GM12878 (cell line): ENCODE data around the gene HES2. TPM values are rescaled to one million over a fixed set of nuclear protein-coding genes. Genes with fewer than 3 reads are reported as not detected.

Experiments used
- ATAC-seq: fragments of 200-7000 bp; cut with Tn5 transposase; 3 replicates; pipeline ENCODE4 v1.9.1; 2020; ENCODE audit warnings: mild to moderate bottlenecking, moderate library complexity
- BruUV-seq: library from RNA; stranded (reverse); fragments of 400-500 nt; replicated peaks from 2 replicates; lab custom pipeline; 2021; lab: Mats Ljungman, UMichigan
- CTCF ChIA-PET: fragments of 300-600 bp; sonication (Branson Sonifier 250); formaldehyde crosslinking; extraction: SDS; loops from one replicate; lab custom pipeline; 2021; ENCODE audit warnings: inconsistent platforms; lab: Yijun Ruan, JAX
- POLR2A ChIA-PET: fragments of 350-600 bp; formaldehyde crosslinking; extraction: SDS; loops from one replicate; lab custom pipeline; 2021; ENCODE audit warnings: inconsistent platforms; lab: Charles Lee
- RAD21 ChIA-PET: fragments of 300-600 bp; sonication (Branson Sonifier 250); formaldehyde crosslinking; loops from one replicate; lab custom pipeline; 2023; ENCODE audit warnings: antibody characterized with exemption; ENCODE audit not compliant: unreplicated experiment; lab: Charles Lee
- SMC1A ChIA-PET: fragments of 300-600 bp; sonication (Branson Sonifier 250); formaldehyde crosslinking; loops from one replicate; lab custom pipeline; 2023; ENCODE audit not compliant: unreplicated experiment, uncharacterized antibody; lab: Charles Lee
- DNase-seq: peaks from one replicate; pipeline ENCODE4 v3.0.0-alpha.2; 2011; ENCODE audit warnings: low read depth, low spot score
- FAIRE-seq: peaks from 3 replicates; lab custom pipeline; 2011; peaks lifted over from hg19 to GRCh38; lab: Jason Lieb, UNC
- H2AFZ ChIP-seq: 2 replicates; pipeline ENCODE4 v1.6.0; 2011; ENCODE audit warnings: low read depth, low read length, control low read depth; ENCODE audit not compliant: control insufficient read depth
- H3K27ac ChIP-seq: 2 replicates; pipeline ENCODE4 v1.5.1; 2011; ENCODE audit warnings: control low read depth; ENCODE audit not compliant: control insufficient read depth, insufficient read depth
- H3K27me3 ChIP-seq, 2 experiments: replicated peaks in 1 of 2; 2 replicates each; pipeline versions ENCODE4 v1.6.0 to v1.6.1; 2011; ENCODE audit warnings: low read length in 1 of 2; ENCODE audit not compliant: control insufficient read depth in 2 of 2, insufficient read depth in 2 of 2
- H3K36me3 ChIP-seq, 2 experiments: 2 replicates each; pipeline ENCODE4 v1.5.1; 2011; ENCODE audit warnings: low read length in 1 of 2; ENCODE audit not compliant: control insufficient read depth in 2 of 2, insufficient read depth in 2 of 2
- H3K4me1 ChIP-seq: 2 replicates; pipeline ENCODE4 v1.6.1; 2011; ENCODE audit warnings: mild to moderate bottlenecking, low read length, moderate library complexity, mixed read lengths; ENCODE audit not compliant: control insufficient read depth, insufficient read depth
- H3K4me2 ChIP-seq: 2 replicates; pipeline ENCODE4 v1.6.0; 2011; ENCODE audit warnings: control low read depth; ENCODE audit not compliant: control insufficient read depth, insufficient read depth
- H3K4me3 ChIP-seq: fragments of 200-600 bp; sonication (generic); 2 replicates; pipeline ENCODE4 v1.5.1; 2016
- H3K79me2 ChIP-seq: 2 replicates; pipeline ENCODE4 v1.6.0; 2011; ENCODE audit warnings: low read length; ENCODE audit not compliant: control insufficient read depth, insufficient read depth
- H3K9ac ChIP-seq: 2 replicates; pipeline ENCODE4 v1.8.0; 2011; ENCODE audit warnings: low read length, control low read depth, mixed read lengths; ENCODE audit not compliant: control insufficient read depth, insufficient read depth
- H3K9me3 ChIP-seq: replicated peaks from 3 replicates; pipeline ENCODE4 v1.5.1; 2011; ENCODE audit warnings: mild to moderate bottlenecking, low read length; ENCODE audit not compliant: control insufficient read depth, insufficient read depth
- H4K20me1 ChIP-seq: 2 replicates; pipeline ENCODE4 v1.6.0; 2011; ENCODE audit not compliant: control insufficient read depth, insufficient read depth
- ASH2L ChIP-seq: fragments of 300-600, 200-600 bp; sonication (generic); IDR thresholded peaks from 2 replicates; pipeline ENCODE4 v1.6.1; 2017; ENCODE audit warnings: low read depth, mild to moderate bottlenecking, borderline replicate concordance
- HDAC6 ChIP-seq: fragments of 200-600 bp; sonication (generic); IDR thresholded peaks from one replicate; pipeline ENCODE4 v1.8.0; 2017; ENCODE audit warnings: antibody characterized with exemption; ENCODE audit not compliant: unreplicated experiment
- WGBS: methylation state at CpG from one replicate; pipeline ENCODE4 v1.1.6; 2016; ENCODE audit warnings: low lambda C conversion rate; ENCODE audit not compliant: insufficient replicate concordance, insufficient coverage; ENCODE audit errors: missing lambda C conversion rate; 5-methylcytosine and 5-hydroxymethylcytosine counted together
- in situ Hi-C: fragments of 300-500 bp; cut with MboI; formaldehyde crosslinking; loops from 9 replicates; pipeline ENCODE4 v1.14.3; 2018; ENCODE audit warnings: mixed read lengths
- intact Hi-C: fragments of 100-400 bp; cut with micrococcal nuclease; formaldehyde crosslinking; loops from one replicate; pipeline ENCODE4 v1.14.2; 2022; ENCODE audit not compliant: unreplicated experiment
- polyA plus RNA-seq, 11 experiments: library from polyadenylated mRNA; depleted of rRNA in 4 of 11; unstranded in 6 of 11; stranded (reverse) in 5 of 11; fragments of >200 nt; fragmentation: Nextera tagmentation in 4 of 11; fragmentation: Illumina TruSeq in 1 of 11; extraction: Ambion mirVana in 4 of 11; extraction: Trizol in 1 of 11; gene quantifications; 1 replicate in 1 of 11; 2 replicates in 10 of 11; pipeline versions ENCODE4 v1.2.1 to v1.2.3, GENCODE V29; 2011 to 2016; ENCODE audit warnings: inconsistent platforms in 2 of 11, missing spikeins in 2 of 11, low read depth in 1 of 11
- total RNA-seq, 4 experiments: library from RNA; depleted of rRNA in 3 of 4; stranded (reverse); fragments of >200 nt in 3 of 4; fragmentation: Illumina TruSeq in 1 of 4; extraction: Trizol in 1 of 4; gene quantifications; 2 replicates each; pipeline versions ENCODE4 v1.2.1 to v1.2.3, GENCODE V29; 2013 to 2021
- TF ChIP-seq, protein P1 (sequence below): IDR thresholded peaks from 2 replicates; pipeline ENCODE4 v1.6.1; 2011; ENCODE audit warnings: mild to moderate bottlenecking, low read depth, low read length, moderate library complexity; ENCODE audit not compliant: insufficient replicate concordance
- TF ChIP-seq, protein P2 (sequence below): IDR thresholded peaks from 2 replicates; pipeline ENCODE4 v1.6.1; 2011; ENCODE audit warnings: borderline replicate concordance, low read depth, mild to moderate bottlenecking, moderate library complexity, low read length; ENCODE audit not compliant: insufficient read depth, poor library complexity, severe bottlenecking
- TF ChIP-seq, protein P3 (sequence below): fragments of 450-650 bp; IDR thresholded peaks from 2 replicates; pipeline ENCODE4 v1.6.1; 2016; ENCODE audit warnings: mild to moderate bottlenecking, moderate library complexity, borderline replicate concordance

HES2 gene
- total and polyA plus RNA-seq, 10 of the 15 experiments (the other 5 are each of a cell fraction or from before 2014, with no cell fraction given) = 0.13 to 2.0 (median 0.26) TPM

DNA sequence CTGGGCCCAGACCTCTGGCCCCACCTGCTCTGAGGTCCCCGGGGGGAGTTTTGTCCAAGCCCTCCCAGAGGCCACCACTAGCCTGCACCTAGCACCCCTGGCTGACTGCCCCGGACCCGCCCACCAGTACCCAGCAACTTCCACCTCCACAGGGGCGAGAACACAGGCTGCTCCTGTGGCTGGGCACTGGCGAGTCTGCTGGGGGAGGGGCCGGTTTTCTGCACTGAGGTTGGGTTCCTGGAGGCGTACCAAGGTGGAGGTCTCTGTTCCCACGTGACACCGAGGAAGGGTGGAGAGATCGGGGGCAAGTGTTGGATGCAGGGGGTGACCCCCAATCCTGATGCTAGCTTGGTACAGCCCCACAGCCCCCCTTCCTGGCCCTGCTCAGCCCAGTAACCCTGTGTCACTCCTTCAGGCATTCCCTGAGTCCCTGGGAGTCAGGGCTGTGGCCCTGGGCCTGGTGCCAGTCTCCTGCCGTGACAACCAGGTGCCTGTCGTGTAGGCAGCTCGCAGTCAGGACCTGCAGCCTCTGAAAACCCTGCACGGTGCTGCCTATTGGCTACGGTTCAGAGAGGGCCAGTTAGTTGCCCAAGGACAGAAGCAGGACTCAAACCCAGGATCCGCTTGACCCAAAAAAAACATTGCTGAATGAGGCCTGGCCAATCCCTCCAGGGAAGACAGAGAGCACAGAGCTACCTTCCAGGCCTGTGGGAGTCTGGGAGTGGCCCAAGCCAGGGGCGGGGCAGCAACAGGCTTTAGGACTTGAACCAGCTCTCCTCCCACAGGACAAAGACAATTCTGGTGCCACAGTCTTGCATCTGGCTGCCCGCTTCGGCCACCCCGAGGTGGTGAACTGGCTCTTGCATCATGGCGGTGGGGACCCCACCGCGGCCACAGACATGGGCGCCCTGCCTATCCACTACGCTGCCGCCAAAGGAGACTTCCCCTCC lies 8.0 kb upstream of the HES2 start (continued):
- TF ChIP-seq, protein P1, sequence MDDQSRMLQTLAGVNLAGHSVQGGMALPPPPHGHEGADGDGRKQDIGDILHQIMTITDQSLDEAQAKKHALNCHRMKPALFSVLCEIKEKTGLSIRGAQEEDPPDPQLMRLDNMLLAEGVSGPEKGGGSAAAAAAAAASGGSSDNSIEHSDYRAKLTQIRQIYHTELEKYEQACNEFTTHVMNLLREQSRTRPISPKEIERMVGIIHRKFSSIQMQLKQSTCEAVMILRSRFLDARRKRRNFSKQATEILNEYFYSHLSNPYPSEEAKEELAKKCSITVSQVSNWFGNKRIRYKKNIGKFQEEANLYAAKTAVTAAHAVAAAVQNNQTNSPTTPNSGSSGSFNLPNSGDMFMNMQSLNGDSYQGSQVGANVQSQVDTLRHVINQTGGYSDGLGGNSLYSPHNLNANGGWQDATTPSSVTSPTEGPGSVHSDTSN = no peak
- TF ChIP-seq HDAC6 = no peak
- TF ChIP-seq, protein P2, sequence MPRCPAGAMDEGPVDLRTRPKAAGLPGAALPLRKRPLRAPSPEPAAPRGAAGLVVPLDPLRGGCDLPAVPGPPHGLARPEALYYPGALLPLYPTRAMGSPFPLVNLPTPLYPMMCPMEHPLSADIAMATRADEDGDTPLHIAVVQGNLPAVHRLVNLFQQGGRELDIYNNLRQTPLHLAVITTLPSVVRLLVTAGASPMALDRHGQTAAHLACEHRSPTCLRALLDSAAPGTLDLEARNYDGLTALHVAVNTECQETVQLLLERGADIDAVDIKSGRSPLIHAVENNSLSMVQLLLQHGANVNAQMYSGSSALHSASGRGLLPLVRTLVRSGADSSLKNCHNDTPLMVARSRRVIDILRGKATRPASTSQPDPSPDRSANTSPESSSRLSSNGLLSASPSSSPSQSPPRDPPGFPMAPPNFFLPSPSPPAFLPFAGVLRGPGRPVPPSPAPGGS = no peak
- TF ChIP-seq ASH2L = no peak

DNA sequence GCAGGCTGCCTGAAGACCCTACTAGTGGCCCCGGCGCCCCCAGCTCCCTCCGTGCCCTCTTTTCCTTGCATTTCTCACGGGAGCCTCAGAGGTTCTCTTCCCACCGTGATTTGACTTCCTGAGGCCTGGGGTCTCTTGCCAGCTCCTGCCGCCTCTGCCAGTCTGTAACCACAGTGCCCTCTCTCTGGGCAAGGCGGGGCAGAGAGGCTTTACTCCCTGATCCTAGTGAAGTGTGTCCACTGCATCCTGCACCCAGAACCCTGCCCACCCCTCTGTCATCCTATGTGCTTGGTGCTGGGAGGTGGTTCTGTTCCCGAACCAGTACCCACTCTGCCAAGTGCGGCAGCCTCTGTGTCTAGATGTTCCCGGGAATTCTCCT lies 7.2 kb upstream of the HES2 start:
- RAD21 ChIA-PET = no interaction called here

More for the DNA sequence above, 7.2 kb upstream of the HES2 start:
- BruUV-seq = no TSS peak
- in situ Hi-C loops = no loop called here
- no peaks in the 10 kb centered on the region for H4K20me1 ChIP-seq
- no peak overlapping the region for H3K4me3 ChIP-seq
- no peaks in the 10 kb centered on the region for H3K79me2 ChIP-seq
- peaks cover 6 to 18% of the 10 kb centered on the region in 2 experiments; a peak in 3 of 4 replicates for H3K27me3 ChIP-seq
- CTCF ChIA-PET = interaction anchor here (10.9 kb wide), 1 partner anchor 14 kb away, joined by 137 read pairs; no protein-coding TSS in a partner anchor
- TF ChIP-seq, protein P3, sequence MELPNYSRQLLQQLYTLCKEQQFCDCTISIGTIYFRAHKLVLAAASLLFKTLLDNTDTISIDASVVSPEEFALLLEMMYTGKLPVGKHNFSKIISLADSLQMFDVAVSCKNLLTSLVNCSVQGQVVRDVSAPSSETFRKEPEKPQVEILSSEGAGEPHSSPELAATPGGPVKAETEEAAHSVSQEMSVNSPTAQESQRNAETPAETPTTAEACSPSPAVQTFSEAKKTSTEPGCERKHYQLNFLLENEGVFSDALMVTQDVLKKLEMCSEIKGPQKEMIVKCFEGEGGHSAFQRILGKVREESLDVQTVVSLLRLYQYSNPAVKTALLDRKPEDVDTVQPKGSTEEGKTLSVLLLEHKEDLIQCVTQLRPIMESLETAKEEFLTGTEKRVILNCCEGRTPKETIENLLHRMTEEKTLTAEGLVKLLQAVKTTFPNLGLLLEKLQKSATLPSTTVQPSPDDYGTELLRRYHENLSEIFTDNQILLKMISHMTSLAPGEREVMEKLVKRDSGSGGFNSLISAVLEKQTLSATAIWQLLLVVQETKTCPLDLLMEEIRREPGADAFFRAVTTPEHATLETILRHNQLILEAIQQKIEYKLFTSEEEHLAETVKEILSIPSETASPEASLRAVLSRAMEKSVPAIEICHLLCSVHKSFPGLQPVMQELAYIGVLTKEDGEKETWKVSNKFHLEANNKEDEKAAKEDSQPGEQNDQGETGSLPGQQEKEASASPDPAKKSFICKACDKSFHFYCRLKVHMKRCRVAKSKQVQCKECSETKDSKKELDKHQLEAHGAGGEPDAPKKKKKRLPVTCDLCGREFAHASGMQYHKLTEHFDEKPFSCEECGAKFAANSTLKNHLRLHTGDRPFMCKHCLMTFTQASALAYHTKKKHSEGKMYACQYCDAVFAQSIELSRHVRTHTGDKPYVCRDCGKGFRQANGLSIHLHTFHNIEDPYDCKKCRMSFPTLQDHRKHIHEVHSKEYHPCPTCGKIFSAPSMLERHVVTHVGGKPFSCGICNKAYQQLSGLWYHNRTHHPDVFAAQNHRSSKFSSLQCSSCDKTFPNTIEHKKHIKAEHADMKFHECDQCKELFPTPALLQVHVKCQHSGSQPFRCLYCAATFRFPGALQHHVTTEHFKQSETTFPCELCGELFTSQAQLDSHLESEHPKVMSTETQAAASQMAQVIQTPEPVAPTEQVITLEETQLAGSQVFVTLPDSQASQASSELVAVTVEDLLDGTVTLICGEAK = no peak
- TF ChIP-seq, all 136 proteins: peak for 0
- Histone ChIP-seq H3K36me3 (no peaks in the 10 kb centered on the region), H3K9me3 (no peaks in the 10 kb centered on the region), H3K4me1 (peaks cover 6% of the 10 kb centered on the region; the same call in 1 of the 2 replicates), H3K27ac (no peak overlapping the region), H3K4me2 (no peak overlapping the region), H2AFZ (no peak overlapping the region), H3K9ac (no peak overlapping the region)
- ChIA-PET SMC1A (interaction anchor here (0.9 kb wide), 1 partner anchor 11 kb away, joined by 3 read pairs; no protein-coding TSS in a partner anchor), POLR2A (interaction anchor here (0.5 kb wide), 1 partner anchor 23 kb away, joined by 9 read pairs; no protein-coding TSS in a partner anchor)
- no peak for ATAC-seq
- no peak for DNase-seq
- no peak for FAIRE-seq
- intact Hi-C loops = no loop called here
- WGBS = 33% methylated on average over 10 of the region's 10 CpGs
